DOHH2 (cell line): ENCODE results near the gene ERC2.

Experiments used
- CTCF ChIP-seq: fragments of 200-600 bp; sonication (generic); IDR thresholded peaks from one replicate; pipeline ENCODE4 v1.5.1; 2014; ENCODE audit warnings: antibody characterized with exemption, mild to moderate bottlenecking, low read depth, low read length; ENCODE audit not compliant: poor library complexity, severe bottlenecking
- EZH2phosphoT487 ChIP-seq: fragments of 200-600 bp; sonication (generic); IDR thresholded peaks from 2 replicates; pipeline ENCODE4 v1.6.1; 2017; ENCODE audit warnings: borderline replicate concordance, mild to moderate bottlenecking, antibody characterized with exemption, low read length, moderate library complexity, mixed read lengths

GRCh38 chr3:56048331-56048730 lies 419.9 kb downstream of the ERC2 start:
- TF ChIP-seq CTCF (no peak), EZH2phosphoT487 (no peak)
